GM19468 (cell line): Measurements from ENCODE around the gene PLXNA2.

ENCODE experiments used
- ATAC-seq: cut with Tn5 transposase; IDR thresholded peaks from one replicate; pipeline ENCODE4 v1.9.1; 2021; ENCODE audit warnings: mild to moderate bottlenecking, moderate library complexity, moderate number of reproducible peaks; ENCODE audit not compliant: unreplicated experiment; ENCODE audit errors: extremely low read depth

The PLXNA2 gene

DNA sequence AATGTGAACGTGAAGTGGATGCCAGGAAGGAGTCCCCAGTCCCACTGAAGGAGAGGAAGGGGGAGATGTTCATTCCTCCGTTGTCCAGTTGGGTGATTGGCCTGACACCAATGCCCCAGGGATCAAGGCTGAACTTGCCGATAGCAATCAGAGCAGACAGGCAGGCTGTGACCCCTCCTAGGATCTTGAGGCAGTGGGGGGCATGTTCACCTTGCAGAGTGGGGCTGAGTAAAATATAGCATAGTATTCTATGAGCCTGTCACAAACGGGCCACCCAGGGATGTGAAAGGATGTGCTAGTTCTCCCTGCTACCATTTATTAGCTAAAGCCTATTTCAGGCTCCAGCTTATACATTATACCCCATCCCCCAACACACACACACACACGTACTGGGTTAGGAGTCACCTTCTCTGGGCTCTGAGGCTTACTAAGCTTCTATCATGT, 252.6 kb downstream of the PLXNA2 start:
- no peak for ATAC-seq

GRCh38 chr1:207990876-207991582, 253.2 kb downstream of the PLXNA2 start:
- no peak for ATAC-seq

DNA sequence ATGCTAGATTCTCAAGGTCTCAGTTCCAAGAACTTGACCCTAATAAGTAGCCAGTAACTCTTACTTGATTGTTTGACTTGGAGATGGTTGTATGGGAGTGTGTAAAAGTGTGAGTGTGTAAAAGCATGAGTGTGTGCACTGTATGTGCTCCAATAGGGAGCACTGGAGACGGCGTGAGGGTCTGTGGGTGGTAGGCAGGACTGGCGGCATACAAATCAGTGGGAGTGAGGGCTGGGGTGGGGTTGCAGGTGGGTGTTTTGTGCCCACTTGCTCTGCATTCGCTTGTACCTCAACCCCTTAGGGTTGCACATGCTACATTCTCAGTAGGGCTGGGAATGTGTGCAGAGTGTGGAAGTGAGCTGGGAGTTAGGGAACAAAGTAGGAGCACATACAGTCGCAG, 253.7 kb downstream of the PLXNA2 start:
- ATAC-seq, result no peak

DNA sequence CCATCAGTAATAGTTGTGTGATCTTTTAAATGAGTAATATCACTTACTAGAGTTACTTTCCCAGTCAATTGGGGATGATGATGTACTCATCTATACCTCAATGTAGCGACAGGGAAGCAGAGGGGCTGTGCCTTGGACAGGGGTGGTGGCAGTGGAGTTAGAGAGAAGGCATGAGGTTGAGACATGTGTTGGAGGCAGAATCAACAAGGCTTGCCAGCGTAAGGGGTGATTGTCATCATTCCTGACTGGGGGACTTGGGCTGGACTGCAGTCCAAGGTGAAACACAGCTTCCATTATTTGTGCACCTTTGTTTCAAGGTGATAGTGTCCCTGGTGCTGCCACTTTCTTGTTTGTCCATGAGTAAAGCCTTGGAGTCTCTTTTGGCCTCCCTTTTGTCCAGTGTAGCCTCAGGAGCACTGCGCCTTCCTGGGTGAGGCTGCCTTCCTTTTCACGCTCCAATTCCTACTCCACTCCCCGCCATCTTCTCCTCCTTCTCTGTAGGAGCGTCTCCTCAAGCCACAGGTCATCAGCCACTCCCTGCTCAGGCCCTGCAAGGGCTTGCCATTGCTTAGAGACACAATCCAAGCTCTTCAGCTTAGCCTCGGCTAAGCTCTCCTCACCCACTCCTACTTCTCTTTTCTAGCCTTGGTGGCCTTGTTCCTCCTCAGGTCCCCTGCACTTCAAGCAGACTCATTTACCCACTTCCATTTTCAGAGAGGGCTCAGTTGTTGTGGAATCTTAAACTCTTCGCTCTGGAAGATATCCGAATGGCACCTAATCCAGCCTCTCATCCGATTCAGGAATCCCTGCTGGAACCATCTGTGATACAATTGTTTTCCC, 255.6 kb downstream of the PLXNA2 start:
- ATAC-seq, result no peak

- ATAC-seq, result no peak
These were observed 257.0 kb downstream of the PLXNA2 start for GRCh38 chr1:207987164-207987563.

- ATAC-seq, result no peak
These were observed 258.2 kb downstream of the PLXNA2 start for GRCh38 chr1:207985996-207986395.

- no peak for ATAC-seq
These were observed 259.2 kb downstream of the PLXNA2 start for GRCh38 chr1:207984831-207985572.

- no peak for ATAC-seq
These were observed 261.0 kb downstream of the PLXNA2 start for GRCh38 chr1:207983044-207983635.

- ATAC-seq, result no peak
These were observed 262.2 kb downstream of the PLXNA2 start for GRCh38 chr1:207981976-207982375.

DNA sequence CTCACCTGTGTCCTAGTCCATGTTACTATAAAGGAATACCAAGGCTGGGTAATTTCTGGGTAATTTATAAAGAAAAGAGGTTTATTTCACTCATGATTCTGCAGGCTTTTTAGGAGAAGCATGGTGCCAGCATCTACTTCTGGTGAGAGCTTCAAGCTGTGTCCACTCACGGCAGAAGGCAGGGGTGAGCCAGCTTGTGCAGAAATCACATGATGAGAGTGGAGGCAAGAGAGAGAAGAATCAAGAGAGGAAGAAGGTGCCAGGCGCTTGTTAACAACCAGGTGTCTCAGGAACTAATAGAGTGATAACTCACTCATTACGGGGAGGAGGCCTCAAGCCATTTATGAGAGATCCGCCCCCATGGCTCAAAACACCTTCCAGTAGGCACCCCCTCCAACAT, 265.7 kb downstream of the PLXNA2 start:
- no peak for ATAC-seq

DNA sequence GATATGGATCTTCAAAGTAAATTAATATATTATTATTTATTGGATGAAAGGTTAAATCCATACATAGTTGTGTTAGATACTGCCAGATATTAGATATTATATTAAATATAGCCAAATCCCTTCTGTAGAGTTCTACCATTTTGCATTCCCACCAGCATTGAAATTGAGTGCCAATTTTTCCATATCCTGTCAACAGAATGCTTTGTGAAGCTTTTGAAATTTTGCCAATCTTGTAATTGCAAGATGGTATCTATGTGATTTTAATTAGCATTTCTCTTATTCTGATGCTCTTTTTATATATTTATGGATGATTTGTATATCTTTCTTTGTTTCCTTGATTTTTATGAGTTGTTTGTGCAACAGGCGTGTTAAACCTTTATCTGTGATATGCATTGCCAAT, 266.3 kb downstream of the PLXNA2 start:
- ATAC-seq, result no peak

- no peak for ATAC-seq
These were observed 270.2 kb downstream of the PLXNA2 start for GRCh38 chr1:207973898-207974568.

DNA sequence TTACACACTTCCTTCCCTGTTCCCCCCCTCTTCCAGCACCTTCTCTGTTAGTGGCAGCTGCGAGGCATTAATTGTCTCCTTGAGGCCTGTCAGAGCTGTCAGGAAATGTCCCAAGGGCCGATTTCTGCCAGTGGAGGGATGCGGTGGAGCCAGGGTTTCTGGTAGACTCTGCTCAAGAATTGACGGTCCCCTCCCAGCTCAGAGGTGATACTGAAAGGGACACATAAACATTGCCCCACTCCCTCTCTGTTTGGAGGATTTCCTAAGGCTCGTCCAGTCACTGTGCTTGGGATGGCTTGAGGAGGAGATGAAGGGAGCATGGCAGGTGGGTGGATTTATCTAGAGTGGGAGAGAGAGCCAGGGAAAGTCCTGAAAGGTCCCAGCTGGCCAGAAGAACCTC, 271.8 kb downstream of the PLXNA2 start:
- no peak for ATAC-seq
